NCI-H510A treated with DMSO at 0.1 percent for 48 hours (cell line): ENCODE data around the gene PMFBP1.

Source experiments
- DNase-seq: peaks from one replicate; lab custom pipeline; 2025; lab: John Stamatoyannopoulos, UW

The PMFBP1 gene

GRCh38 chr16:72182976-72183375 is 11.0 kb upstream of the PMFBP1 start:
- DNase-seq = no peak

GRCh38 chr16:72179204-72179970 is 7.4 kb upstream of the PMFBP1 start:
- DNase-seq = peak; percentile 27

GRCh38 chr16:72174726-72175125 is 2.8 kb upstream of the PMFBP1 start:
- no peak for DNase-seq

- no peak for DNase-seq
These were observed 2.0 kb upstream of the PMFBP1 start for GRCh38 chr16:72173997-72174396.

GRCh38 chr16:72171236-72171635 is 719 bp downstream of the PMFBP1 start:
- no peak for DNase-seq

- no peak for DNase-seq
These were observed 2.2 kb downstream of the PMFBP1 start for GRCh38 chr16:72169708-72170107.

GRCh38 chr16:72168365-72168764 is 3.6 kb downstream of the PMFBP1 start:
- no peak for DNase-seq

GRCh38 chr16:72166954-72167561 is 4.9 kb downstream of the PMFBP1 start:
- no peak for DNase-seq

GRCh38 chr16:72166151-72166550 is 5.8 kb downstream of the PMFBP1 start:
- no peak for DNase-seq

GRCh38 chr16:72164691-72165090 is 7.3 kb downstream of the PMFBP1 start:
- DNase-seq = no peak

GRCh38 chr16:72162105-72162692 is 9.8 kb downstream of the PMFBP1 start:
- DNase-seq = no peak

GRCh38 chr16:72159801-72160200 is 12.2 kb downstream of the PMFBP1 start:
- no peak for DNase-seq

- DNase-seq = no peak
These were observed 12.6 kb downstream of the PMFBP1 start for GRCh38 chr16:72159386-72159785.

- DNase-seq = no peak
These were observed 22.1 kb downstream of the PMFBP1 start for GRCh38 chr16:72149676-72150464.

GRCh38 chr16:72142476-72142875 is 29.5 kb downstream of the PMFBP1 start:
- DNase-seq = no peak

GRCh38 chr16:72139908-72140307 is 32.0 kb downstream of the PMFBP1 start:
- no peak for DNase-seq

GRCh38 chr16:72138064-72138572 is 33.8 kb downstream of the PMFBP1 start:
- DNase-seq = no peak

- DNase-seq = no peak
These were observed 34.4 kb downstream of the PMFBP1 start for GRCh38 chr16:72137380-72138063.

GRCh38 chr16:72134507-72134906 is 37.4 kb downstream of the PMFBP1 start:
- no peak for DNase-seq

- no peak for DNase-seq
These were observed 39.2 kb downstream of the PMFBP1 start for GRCh38 chr16:72132726-72133125.

- DNase-seq = no peak
These were observed 40.9 kb downstream of the PMFBP1 start for GRCh38 chr16:72131036-72131435.
